ENCODE data around the gene SERPINA6.
"Not testable (repeated sequence)": the region's sequence is repeated elsewhere in the genome, so short reads cannot be mapped to it uniquely, and the experiment has no call there.

Gene SERPINA6

DNA sequence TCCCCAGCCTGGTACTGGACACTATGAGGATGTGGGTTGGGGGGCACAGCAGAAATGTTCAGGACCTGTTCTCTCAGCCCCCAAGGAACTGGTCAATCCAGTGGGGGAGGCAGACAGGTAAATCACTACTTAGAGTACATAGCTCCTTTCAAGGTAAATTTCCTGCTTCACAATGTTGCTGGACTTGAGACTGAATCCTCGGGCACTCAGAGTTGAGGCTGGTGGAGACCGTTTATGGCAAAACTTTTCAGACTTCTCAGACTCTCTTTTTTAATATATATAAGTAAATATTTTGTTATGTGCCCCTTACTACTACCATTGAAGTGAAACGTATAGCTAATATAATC, 29.6 kb downstream of the SERPINA6 start:
- DNase-seq: no peak

DNA sequence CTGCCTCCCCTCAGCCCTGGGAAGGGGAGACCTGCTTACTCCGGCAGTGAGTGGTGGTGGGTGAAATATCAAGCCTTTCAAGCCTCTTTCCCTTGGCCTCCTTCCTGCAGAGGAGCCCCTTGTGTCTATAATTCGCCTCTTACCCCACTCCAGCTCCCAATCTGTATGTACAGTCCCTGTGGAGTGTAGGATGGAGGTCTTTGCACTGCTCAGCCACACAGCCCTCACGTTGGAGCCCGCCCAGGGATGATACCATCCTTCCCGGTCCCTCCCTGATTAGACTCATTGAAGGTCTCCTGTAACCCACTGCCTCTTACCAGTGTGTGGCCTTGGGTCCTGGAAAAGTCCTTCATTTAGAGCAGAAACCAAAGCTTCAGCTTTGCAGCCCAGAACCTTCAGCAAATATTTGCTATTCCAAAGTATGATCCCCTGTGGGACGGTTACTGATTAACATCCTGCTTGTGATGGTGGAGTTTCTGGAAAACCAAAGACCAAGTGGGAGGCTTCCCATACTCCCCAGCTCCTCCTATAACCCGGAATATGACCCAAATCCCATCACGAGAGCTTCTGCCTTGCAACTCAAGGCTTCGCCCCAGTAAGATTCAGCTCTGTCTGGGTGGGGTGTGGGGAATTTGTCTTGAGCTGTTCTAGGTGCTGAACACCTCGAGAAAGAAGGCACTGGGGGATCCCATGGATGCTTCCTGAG, 30.1 kb downstream of the SERPINA6 start, which contains the start of gene SERPINA10:
SERPINA10 (minus strand) TSS at position 397 of the 706 bp plus-strand sequence. CDS start 2,675 bp downstream, outside the sequence.
- DNase-seq: no peak

DNA sequence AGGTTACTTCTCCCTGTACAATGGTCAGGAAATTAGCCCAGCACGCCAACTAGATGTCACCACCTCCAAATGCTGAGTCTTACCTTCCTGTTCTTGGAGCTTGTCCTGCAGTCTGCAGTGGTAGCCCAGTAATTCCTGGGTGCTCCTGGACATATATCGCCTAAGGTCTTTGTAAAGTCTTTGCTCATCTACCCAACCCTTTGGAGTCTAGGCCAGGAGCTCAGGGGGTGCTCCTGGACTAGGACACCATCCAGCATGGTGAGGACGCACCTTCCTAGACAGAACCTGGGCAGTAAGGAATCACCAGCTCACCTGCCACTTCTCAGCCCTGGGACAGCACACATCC, 30.6 kb downstream of the SERPINA6 start:
- DNase-seq: no peak

DNA sequence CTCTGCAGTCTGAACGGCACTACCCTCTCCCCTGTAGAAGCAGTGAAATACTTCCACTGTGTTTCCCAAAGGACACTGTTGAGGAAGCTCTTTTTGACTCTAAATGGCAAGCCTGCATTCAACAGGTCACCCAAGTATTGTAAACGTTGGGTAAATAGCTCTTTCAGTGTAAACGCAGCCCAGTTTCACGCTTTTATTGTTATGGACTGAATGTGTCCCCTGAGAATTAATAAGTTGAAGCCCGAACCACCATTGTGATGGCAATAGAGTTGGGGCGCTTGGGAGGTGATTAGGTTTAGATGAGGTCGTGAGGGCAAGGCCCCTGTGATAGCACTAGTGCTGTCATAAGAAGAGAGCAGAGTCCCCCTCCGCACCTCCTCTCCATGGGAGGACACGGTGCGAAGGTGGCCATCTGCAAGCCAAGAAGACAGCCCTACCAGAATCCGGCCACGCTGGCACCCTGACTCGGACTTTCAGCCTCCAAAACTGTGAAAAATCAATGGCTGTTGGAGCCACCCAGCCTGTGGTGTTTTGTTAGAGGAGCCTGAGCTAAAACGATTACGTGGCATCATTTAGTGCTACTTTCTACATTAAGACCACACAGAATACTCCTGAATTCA, 31.1 kb downstream of the SERPINA6 start:
- DNase-seq: no peak

DNA sequence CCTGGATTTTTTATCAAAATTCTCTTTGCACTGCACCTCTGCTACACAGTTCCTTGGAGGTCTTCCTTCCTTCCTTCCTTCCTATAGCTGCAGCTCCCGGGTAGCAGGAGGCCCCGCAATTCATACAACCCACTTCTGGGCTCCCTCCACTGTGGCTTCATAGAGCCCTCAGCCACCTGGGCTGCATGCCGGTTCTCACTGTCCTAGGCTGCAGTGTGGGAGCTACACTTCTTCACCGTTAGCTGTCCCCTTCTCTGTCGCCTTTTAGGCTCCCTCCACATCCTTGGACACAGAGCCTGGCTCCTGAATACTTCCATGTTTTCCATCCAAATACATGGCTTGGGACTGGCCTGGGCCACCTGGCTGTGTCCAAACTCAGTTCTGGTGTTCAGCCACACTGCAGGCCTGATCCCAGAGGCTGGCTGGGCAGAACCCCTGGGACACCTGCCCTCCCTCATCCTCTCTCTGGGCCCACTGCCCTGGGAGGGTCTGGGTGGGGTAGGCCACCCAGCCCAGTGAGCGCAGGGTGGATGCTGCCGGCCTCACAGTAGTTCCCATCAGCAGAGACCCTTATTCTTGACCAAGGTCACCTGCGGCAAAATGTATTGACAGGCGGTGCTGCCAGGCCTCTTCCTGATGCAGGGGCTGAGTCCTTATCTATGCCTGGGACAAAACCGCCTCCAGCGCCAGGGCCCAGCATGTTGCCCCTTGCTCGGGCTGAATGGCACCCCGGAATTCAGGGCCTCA, 31.8 kb downstream of the SERPINA6 start:
- no peak for DNase-seq

DNA sequence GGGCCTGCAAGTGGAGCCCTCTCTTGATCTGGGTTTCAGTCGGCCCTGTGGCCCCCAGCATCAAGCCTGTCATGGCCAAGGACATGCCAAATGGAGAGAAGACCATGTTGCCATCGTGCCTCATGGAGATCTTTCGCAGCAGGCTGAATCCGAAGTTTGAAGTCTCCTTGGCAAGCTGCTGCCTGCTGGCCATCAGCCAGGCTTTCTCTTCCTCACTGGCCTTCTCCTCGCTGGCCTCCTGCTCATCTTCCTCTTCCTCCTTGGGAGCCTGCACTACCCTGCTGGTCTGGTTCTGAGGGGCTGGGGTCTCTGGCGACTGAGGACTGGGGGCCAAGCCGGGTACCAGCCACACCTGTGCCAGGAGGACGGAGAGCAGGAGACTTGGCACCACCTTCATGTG, 32.9 kb downstream of the SERPINA6 start:
- no peak for DNase-seq

DNA sequence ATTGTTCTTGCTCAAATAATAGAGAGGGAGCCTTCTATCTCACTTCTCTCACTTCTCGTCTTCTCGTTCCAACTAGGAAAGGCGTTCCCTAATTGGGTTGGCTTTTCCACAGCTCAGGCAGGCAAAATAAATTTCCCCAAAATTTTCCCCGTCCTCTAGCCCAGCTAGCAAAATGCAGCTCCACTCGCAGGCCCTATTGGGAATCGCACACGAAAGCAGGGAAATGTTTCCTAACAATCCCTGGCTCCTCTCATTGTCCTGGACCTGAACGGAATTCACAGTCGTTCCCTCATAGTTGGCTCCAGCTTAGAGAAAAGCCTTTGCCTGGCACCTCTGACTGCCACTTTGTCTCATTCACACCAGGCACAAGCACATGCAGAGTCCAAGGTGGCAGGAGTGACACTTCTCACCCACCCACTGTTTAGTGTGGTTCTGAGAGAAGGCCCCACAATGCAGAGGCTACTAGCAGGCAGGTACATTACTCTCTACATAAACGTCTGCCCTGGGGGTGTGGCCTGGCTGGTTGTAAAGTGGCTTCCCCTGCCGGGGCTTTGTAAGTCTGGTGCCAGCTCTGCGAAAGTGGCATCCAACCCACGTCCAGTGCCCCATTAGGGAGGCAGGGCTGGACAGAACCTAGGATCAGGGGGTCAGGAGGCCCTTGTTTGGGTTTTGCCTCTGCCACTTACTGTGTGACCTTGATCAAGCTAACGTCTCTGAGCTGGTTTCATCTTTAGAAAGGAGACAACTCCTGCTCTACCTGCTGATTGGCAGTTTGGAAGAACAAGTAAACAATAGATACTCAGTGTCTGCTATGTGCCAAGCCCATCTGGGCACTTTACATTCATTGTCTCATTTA, 34.3 kb downstream of the SERPINA6 start:
- DNase-seq: no peak

DNA sequence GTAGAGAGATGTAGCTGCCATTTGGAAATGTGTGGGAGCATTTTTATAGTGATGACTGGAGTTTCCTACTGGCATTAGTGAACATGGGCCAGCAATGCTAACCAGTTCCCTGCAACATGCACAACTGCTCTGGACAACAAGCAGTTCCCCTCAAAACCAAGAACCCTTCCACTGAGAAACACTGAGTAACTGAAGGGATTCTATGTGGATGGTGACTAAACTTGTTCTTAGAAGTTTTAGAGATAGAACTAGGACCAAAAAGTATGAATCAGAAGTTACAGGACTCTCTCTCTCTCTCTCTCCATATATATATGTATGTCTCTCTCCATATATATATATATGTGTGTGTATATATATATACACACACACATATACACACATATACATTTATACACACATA, 38.0 kb downstream of the SERPINA6 start:
- no peak for DNase-seq

DNA sequence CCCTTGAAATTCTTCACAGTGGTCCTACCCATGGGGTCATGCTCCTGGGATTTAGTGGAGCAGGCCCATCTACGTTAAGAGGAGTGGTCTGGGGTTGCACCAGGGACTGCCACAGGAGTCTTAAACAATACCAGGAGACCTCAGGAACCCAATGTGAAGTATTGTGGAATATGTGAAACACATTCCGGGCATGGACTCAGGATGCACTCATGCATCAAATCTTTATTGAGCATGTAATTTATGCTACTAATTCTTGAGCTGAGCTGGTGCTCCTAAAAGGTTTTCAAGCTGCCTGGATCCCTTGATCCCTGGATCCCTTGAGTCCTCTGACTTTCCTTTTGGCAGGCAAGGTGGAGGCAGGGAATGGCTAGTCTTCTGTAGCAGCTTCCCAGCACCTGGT, 38.9 kb downstream of the SERPINA6 start:
- DNase-seq: no peak

DNA sequence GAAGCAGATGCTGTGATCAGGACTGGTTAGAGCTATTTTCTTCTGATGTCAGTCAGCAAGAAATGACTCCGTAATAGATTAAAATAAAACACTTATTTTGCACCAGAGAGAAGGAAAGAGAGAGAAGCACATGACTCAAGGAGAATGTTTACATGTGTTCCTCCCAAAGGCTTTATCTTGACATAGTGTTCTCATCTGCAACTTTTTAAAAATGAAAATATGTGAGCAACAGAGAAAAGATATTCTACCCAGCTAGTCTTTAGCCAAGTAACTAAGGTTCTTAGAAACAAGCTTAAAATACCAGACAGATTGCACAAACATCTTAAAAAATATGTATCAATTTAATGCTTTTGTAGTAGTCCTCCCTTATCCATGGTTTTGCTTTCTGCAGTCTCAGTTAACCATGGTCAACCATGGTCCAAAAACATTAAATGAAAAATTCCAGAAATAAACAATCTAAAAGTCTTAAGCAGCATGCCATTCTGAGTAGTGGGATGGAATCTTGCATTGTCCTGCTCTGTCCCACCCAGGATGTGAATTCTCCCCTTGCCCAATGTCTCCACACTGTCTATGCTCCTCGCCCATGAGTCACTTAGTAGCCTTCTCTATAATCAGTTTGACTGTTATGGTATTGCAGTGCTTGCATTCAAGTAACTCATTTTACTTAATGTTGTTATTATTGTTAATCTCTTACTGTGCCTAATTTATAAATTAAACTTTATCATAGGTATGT, 40.0 kb downstream of the SERPINA6 start:
- DNase-seq: no peak

DNA sequence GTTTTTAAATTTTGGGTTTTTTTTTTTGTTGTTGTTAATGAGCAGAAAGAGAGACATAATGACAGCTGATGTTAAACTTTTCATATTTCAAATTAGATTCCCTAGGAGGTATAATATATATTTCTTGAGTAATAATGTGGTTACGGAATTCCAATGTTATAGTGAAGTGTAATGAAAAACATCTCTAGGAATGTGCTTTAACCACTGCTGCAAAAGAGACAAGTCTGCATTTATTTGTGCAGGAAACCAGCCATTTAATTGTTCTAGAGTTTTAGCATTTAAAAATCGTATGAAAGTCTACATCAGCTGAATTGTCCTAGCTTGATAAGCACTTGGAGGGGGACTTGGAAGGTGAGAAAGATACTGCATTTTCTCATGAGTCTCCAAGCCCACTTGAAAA, 44.4 kb downstream of the SERPINA6 start:
- no peak for DNase-seq

DNA sequence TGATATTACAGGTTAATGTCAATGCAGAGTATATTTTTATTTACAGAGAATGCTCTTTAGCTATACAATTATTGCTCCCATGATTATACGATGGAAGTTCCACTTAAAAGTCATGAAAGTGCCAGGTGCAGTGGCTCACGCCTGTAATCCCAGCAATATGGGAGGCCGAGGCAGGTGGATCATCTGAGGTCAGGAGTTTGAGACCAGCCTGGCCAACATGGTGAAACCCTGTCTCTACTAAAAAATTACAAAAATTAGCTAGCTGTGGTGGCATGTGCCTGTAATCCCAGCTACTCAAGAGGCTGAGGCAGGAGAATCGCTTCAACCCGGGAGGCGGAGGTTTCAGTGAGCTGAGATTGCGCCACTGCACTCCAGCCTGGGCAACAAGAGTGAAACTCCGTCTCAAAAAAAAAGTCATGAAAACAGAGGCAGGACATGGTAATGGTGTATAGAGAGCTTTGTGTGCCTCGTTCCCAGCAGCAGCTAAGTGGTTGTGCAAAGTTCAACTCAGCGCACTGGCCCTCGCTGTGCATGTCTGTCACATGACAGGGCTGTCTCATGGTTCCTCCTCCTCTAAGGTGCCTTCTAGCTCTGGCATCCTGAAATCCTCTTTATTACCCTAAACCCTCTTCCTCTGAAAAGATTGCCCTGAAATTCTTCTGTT, 46.1 kb downstream of the SERPINA6 start:
- DNase-seq: not testable (repeated sequence)

DNA sequence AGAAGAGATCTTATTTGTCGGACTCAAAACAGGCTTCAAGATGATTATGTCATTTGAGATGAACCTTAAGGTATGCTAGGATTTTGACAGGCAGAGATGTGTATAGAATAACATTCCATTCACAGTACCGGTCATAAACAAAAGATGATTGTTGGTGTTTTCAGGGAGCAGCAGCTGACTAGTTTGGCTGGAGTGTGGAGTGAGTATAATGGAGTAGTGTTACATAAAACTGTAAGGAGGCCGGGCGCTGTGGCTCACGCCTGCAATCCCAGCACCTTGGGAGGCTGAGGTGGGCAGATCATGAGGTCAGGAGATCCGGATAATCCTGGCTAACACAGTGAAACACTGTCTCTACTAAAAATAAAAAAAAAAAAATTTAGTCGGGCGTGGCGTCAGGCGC, 54.0 kb downstream of the SERPINA6 start:
- DNase-seq: peak in 35 of 56 donors; percentile 4 to 79 (median 31)

DNA sequence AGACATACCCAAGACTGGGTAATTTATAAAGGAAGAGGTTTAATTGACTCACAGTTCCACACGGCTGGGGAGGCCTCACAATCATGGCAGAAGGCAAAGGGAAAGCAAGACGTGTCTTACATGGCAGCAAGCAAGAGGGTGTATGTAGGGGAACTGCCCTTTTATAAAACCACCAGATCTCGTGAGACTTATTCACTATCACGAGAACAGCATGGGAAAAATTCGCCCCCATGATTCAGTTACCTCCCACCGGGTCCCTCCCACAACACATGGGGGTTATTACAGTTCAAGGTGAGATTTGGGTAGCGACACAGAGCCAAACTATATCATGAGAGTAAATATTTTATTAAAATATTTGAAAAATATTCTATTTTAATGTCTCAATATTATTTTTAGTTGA, 54.6 kb downstream of the SERPINA6 start:
- DNase-seq: not testable (repeated sequence)

DNA sequence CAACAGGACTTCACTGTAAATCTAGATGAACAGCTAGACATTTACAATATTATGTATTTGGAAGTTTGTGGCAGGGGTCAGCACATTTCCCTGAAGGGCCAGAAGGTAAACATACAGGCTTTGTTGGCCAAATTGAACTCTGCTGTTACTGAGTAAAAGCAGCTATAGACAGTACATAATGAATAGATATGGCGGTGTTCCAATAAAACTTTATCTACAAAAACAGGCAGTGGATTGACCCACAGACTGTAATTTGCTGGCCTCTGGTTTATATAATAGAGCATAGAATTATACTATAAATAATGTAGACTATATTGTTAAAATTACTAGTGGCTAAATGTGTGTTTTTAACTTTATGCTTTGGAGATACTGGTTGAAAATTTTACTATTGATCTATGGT, 55.8 kb downstream of the SERPINA6 start:
- no peak for DNase-seq

DNA sequence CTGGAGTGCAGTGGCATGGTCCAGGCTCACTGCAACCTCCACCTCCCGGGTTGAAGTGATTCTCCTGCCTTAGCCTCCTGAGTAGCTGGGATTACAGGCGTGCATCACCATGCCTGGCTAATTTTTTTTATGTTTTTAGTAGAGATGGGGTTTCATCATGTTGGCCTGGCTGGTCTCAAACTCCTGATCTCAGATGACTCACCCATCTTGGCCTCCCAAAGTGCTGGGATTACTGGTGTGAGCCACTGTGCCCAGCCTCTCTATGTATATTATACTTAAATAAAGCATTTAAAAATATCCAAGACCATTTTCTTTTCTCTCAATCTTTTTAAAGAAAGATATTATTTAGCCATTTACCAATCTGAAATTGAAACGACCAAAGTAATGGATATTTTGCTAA, 58.9 kb downstream of the SERPINA6 start:
- DNase-seq: not testable (repeated sequence)
